NCI-H446 treated with DMSO at 0.1 percent for 48 hours (cell line): Measurements from ENCODE around the gene ZNF19.

Experiments used
- DNase-seq: peaks from one replicate; lab custom pipeline; 2025; lab: John Stamatoyannopoulos, UW

Gene ZNF19

DNA sequence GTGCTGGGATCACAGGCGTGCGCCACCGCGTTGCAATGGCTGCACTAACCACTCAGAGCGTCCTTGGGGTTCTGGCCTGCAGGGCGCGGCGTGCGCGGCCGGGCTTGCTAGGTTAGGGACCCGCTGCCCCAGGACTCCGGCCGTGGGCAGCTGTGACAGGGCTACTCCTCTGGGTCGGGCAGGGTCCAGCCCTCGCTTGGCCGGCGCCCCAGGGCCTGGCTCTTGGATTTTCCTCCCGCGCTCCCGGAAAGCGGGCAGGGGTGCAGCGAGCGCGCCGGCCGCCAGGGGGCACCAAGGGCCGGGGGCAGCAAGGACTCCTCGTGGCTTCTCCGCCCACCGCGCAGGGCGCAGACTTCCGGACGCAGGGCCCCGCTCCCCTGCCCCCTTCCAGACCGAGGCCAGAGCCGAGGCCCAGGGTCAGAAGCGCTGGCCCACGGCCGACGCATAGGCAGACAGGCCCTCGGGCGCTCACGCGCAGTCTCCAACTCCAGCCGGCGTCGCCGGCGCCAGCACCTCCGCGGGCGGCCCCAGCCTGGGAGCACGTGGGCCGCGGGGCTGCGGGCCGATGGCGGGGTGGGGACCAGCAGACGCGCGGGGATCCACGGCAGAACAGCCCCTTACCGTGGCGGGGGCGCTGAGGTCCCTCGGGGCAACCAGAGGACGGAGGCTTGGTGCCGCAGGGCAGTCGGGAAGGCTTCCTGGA, 47.6 kb downstream of the ZNF19 start:
- no peak for DNase-seq

DNA sequence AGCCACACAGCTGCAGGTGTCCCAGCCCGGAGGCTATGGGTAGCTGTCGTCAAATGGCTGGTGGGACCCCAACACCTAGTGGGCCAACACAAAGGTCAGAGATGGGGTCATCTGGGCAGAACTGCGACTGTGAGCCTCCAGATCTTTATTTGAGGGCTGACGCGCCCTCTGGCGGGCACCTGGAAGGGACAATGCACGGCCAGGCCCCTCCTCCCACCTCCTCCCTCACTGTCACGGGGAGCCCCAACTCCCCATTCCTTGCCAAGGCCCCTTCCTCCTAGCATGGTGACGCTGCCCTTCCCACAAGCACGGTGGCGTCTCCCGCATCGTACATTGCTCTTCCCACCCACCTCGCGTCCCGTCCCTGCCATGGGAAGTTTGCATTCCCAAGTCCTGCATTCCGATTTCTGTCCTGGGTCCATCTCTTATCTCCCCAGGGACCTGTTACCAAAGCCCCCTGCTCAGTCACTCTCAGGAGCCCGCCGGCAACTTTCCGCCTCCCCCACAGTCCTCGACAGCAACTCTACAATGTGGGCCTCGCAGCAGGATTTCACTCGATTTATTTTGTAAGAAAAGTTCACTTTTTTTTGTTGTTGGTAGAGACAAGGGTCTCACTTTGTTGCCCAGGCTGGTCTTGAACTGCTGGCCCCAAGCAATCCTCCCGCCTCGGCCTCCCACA, 48.3 kb downstream of the ZNF19 start:
- no peak for DNase-seq

DNA sequence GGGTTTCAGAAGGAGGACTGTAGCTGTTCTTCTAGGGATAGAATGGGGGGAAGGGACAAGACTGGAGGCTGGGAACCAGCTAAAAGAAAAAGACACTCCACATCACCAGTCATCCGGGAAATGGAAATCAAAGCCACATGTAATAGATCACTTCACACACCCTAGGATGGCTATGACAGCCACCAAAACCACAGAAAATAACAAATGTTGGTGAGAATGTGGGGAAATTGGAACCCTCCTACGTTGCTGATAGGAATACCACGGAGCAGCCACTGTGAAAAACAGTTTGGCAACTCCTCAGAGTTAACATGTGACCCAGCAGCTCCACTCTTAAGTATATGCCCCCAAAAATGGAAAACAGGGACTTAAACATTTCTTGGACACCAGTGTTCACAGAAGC, 49.6 kb downstream of the ZNF19 start:
- DNase-seq, result no peak

GRCh38 chr16:71436473-71436872, 52.7 kb downstream of the ZNF19 start:
- DNase-seq, result no peak

DNA sequence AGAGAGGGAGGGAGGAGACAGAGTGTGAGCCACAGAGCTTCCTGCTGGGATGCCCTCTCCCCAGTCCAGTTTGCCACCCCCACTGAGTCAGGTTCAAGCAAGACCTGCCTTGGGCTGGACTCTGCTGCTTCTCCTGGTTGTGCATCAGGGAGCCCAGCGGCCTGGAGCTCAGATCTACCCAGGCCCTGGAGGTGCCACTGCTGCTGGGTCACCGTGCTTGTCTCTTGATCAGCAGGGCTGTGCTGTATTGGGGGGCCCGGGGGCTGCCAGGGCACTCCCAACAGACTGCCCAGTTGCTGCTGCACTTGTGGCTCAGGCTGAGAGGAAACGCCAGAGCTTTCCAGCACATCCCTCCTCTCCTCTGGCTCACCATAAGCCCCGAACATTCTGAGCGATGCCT, 56.2 kb downstream of the ZNF19 start:
- DNase-seq, result no peak

- no peak for DNase-seq
Measured at GRCh38 chr16:71431991-71432390, 57.1 kb downstream of the ZNF19 start.

- no peak for DNase-seq
Measured at GRCh38 chr16:71431176-71431575, 57.9 kb downstream of the ZNF19 start.

GRCh38 chr16:71430744-71431143, 58.4 kb downstream of the ZNF19 start:
- DNase-seq, result no peak

DNA sequence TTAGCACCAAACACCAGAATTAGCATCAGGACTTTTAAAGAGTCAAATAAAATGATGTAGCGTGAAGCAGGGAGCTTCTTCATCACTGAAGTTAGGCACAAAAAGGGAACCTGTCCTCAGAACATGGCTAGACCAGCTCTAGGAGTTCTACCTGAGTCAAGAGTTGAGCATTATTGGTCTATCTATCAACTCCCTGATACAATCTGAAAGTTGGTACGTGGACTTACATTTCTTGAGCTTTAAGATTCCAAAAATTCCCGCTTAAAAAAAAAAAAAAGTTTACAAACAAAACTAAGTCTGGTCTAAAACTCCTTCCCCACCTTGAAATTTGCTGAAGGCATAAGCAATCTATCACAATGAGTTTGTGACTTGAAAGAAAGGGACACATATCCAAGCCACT, 59.5 kb downstream of the ZNF19 start:
- no peak for DNase-seq

GRCh38 chr16:71428883-71429282, 60.2 kb downstream of the ZNF19 start:
- DNase-seq, result no peak

DNA sequence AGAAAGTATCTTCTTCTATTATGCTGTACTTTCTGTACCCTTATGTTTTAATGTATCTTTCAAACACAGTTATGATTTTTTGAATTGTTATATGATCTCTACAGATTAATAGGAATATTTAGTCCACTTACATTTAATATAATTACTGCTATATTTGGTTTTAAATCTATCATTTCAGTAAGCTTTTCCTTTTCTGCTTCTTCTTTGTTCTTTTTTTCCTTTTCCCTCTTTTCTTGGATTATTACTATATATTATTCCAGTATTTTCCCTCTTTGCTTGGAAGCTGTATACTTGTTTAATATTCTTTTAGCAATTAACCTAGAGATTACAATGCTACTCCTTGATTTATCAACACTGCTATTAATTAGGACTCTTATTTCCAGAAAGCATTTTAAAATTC, 60.7 kb downstream of the ZNF19 start:
- no peak for DNase-seq

- no peak for DNase-seq
Measured at GRCh38 chr16:71426880-71427615, 62.1 kb downstream of the ZNF19 start.

- DNase-seq, result no peak
Measured at GRCh38 chr16:71426069-71426879, 62.9 kb downstream of the ZNF19 start.

GRCh38 chr16:71425746-71426068, 63.4 kb downstream of the ZNF19 start:
- DNase-seq, result no peak

DNA sequence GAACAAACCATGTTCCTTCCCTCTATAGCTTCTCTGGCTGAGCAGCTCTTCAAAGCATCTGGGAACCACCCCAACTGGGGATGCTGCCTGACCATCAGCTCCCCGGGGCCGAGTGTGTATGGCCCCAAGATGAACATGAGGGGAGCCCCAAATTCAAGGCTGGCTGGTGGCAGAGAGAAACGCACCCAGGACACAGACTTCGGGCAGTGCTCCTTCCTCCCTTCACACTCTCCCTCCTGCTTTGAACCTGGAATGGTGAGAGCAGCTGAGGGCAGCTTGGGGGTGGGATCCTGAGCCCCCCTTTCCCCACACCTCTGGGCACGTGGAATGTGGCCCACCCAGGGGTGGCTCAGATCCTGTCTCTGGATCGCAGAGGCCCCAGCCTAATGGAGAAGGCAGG, 64.5 kb downstream of the ZNF19 start:
- DNase-seq, result no peak

- no peak for DNase-seq
Measured at GRCh38 chr16:71423865-71424264, 65.3 kb downstream of the ZNF19 start.
